HUES48 (cell line): ENCODE results near the gene PCBP1.
A peak's percentile ranks its signal among the peaks of the same experiment; 100 is the strongest.

Experiments
- H3K27ac ChIP-seq: one replicate; pipeline ENCODE4 v1.7.0; 2013; ENCODE audit warnings: low read depth, low read length, inconsistent platforms
- H3K27me3 ChIP-seq: 2 replicates; pipeline ENCODE4 v1.6.1; 2013; ENCODE audit warnings: mild to moderate bottlenecking, low read length; ENCODE audit not compliant: control insufficient read depth, insufficient read depth
- H3K36me3 ChIP-seq: 2 replicates; pipeline ENCODE4 v1.6.1; 2013; ENCODE audit warnings: low read length; ENCODE audit not compliant: control insufficient read depth, insufficient read depth
- H3K4me1 ChIP-seq: 2 replicates; pipeline ENCODE4 v1.6.1; 2013; ENCODE audit warnings: mild to moderate bottlenecking, low read length; ENCODE audit not compliant: control insufficient read depth, insufficient read depth
- H3K4me3 ChIP-seq: 2 replicates; pipeline ENCODE4 v1.5.1; 2013; ENCODE audit warnings: mild to moderate bottlenecking, low read depth, low read length
- H3K9ac ChIP-seq: 2 replicates; pipeline ENCODE4 v1.6.1; 2013; ENCODE audit warnings: mild to moderate bottlenecking, low read depth, low read length, moderate library complexity
- H3K9me3 ChIP-seq: 2 replicates; pipeline ENCODE4 v1.6.1; 2013; ENCODE audit warnings: low read length; ENCODE audit not compliant: control insufficient read depth, insufficient read depth

Gene PCBP1

DNA sequence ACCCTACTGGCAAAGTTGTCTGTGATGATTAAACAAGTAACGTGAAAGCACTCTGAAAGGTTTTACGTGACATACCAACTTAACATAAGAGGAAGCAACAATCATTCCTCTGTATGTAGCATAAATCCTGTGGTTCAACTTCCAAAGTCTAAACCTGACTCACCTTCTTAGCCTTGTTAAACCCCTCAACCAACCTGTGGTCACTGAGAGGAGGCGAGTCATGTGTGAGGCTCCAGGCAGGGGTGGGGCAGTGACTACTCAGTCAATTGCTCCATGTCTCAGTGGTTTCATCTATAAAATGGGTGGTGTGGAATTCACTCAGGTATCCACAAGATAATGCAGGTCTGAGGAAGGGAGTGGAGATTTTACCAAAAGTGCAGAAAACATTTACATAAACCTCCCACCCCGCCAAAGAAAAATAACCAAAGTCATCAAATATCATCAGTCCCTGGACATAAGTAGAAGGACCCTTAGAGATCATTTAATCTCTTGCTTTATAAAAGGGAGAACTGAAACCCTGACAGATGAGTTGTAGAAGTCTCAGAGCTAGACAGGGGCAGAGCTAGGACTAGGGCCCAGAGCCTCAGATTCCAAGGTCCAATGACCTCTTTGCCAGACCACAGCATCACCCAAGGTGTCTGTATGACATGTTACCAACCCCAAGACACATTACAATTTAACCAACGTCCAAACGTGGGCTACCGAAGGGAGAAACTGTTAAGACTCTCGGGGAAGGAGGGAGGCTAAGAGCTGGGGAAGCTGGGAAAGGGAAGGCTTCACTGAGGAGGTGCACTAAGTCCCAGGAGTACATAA lies 3.7 kb upstream of the PCBP1 start:
- peaks cover 61% of the 10 kb centered on the region for H3K36me3 ChIP-seq
- peak overlapping the region; percentile 30 for H3K27ac ChIP-seq
- no peak overlapping the region for H3K9ac ChIP-seq
- no peaks in the 10 kb centered on the region for H3K27me3 ChIP-seq
- H3K4me1 ChIP-seq = peaks cover 26% of the 10 kb centered on the region
- no peaks in the 10 kb centered on the region for H3K9me3 ChIP-seq
- H3K4me3 ChIP-seq = no peak overlapping the region

DNA sequence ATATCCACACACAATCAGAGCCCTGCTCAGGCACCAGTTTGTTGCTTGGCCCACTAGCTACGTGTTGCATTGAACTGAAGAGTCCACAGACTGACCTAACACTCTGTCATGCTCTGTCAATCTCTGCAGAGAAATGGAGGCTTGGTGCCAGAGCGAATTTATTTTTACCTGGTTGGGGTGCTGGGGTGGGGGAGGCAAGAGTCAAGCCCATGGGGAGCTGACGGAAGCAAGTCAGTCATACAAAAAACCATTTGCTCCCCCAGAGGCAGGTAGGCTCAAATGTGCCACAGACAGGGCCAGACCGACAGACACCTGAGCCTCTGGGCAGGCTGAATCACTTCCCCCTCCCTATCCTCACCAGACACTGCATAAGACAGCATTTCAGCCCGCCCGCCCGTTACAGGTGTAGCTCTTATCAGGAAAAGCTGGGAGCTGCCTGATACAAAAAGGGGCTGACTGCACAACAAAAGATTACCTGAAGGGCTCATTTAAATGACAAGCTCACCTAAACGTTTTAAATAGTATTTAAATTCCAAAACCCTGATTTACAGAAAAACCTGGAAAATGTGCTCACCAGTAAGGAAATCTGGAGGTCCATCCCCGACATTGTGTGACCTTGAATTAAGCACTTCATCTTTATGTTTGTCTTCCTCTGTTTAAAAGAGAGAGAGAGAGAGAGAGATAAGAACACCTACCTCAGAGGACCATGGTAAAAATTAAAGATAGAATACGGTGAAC lies 2.1 kb upstream of the PCBP1 start:
- Histone ChIP-seq H3K4me1 (peaks cover 31% of the 10 kb centered on the region), H3K36me3 (peaks cover 51% of the 10 kb centered on the region), H3K4me3 (peak overlapping the region; percentile 98), H3K9me3 (no peaks in the 10 kb centered on the region), H3K9ac (peak overlapping the region; percentile 100), H3K27ac (peak overlapping the region; percentile 100), H3K27me3 (no peaks in the 10 kb centered on the region)

DNA sequence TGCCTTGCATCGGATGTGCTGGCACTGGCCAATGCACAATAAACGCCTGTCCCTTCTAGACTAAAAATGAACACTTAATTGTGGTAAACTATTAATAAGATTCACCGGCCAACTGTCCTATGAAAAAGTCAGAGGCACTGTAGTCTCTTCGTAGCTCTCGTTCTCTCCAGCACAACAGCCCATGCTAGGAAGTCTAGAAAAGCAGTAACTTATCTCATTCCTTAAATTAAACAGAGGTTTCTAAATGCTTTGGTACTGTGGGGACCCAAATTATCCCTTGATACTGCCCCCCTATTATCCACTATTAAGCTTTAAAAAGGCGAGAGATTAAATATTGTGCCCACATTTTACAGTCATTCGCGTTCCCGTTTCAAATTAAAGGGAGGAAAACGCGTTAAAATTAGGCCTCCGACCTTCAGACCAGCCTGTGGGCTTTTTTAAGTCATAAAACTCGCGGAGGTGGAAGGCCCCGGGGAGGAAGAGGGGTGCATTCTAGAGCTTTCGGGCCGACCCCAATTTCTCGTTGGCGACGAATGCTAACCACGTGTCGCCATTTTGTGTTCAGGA lies 1.5 kb upstream of the PCBP1 start:
- H3K9ac ChIP-seq = peak overlapping the region; percentile 100
- H3K36me3 ChIP-seq = peaks cover 47% of the 10 kb centered on the region
- no peaks in the 10 kb centered on the region for H3K9me3 ChIP-seq
- H3K4me3 ChIP-seq = peak overlapping the region; percentile 98
- no peaks in the 10 kb centered on the region for H3K27me3 ChIP-seq
- peak overlapping the region; percentile 100 for H3K27ac ChIP-seq
- H3K4me1 ChIP-seq = peaks cover 34% of the 10 kb centered on the region

DNA sequence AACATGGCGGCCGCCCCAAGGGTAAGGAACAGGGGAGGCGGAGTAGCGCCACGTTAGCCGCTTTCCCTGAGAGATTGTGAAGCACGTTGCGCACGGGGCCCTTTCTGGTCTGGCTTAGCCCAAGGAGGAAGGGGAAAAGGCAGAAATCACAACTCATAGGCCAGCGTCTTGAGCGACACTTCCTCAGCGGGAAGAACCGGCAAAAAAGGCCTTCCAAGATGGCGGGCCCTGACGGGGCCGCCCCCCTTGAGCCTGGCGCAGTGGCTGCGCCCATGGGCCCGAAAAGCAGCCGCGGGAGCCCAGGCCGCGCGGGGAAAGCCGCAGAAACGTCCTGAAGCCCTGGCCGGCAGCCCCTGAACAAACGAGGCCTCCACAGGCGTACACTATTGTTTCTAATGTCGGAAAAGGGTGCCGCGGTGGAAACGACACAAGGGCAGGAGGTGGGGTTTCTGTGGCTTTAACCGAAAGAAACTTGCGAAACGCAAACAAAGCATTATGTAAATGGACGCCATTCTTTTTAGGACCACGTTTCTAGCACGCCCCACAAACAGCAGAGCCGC lies 919 bp upstream of the PCBP1 start:
- Histone ChIP-seq H3K9ac (peak overlapping the region; percentile 100), H3K36me3 (peaks cover 42% of the 10 kb centered on the region), H3K4me3 (peak overlapping the region; percentile 98), H3K9me3 (no peaks in the 10 kb centered on the region), H3K27me3 (no peaks in the 10 kb centered on the region), H3K4me1 (peaks cover 34% of the 10 kb centered on the region), H3K27ac (peak overlapping the region; percentile 100)

DNA sequence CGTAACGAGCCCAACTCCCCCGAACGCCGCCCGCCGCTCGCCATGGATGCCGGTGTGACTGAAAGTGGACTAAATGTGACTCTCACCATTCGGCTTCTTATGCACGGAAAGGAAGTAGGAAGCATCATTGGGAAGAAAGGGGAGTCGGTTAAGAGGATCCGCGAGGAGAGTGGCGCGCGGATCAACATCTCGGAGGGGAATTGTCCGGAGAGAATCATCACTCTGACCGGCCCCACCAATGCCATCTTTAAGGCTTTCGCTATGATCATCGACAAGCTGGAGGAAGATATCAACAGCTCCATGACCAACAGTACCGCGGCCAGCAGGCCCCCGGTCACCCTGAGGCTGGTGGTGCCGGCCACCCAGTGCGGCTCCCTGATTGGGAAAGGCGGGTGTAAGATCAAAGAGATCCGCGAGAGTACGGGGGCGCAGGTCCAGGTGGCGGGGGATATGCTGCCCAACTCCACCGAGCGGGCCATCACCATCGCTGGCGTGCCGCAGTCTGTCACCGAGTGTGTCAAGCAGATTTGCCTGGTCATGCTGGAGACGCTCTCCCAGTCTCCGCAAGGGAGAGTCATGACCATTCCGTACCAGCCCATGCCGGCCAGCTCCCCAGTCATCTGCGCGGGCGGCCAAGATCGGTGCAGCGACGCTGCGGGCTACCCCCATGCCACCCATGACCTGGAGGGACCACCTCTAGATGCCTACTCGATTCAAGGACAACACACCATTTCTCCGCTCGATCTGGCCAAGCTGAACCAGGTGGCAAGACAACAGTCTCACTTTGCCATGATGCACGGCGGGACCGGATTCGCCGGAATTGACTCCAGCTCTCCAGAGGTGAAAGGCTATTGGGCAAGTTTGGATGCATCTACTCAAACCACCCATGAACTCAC lies 673 bp downstream of the PCBP1 start:
- Histone ChIP-seq H3K9me3 (no peaks in the 10 kb centered on the region), H3K36me3 (peaks cover 27% of the 10 kb centered on the region), H3K27me3 (no peaks in the 10 kb centered on the region), H3K27ac (peak overlapping the region; percentile 100), H3K4me3 (peak overlapping the region; percentile 98), H3K4me1 (peaks cover 34% of the 10 kb centered on the region), H3K9ac (peak overlapping the region; percentile 98)

DNA sequence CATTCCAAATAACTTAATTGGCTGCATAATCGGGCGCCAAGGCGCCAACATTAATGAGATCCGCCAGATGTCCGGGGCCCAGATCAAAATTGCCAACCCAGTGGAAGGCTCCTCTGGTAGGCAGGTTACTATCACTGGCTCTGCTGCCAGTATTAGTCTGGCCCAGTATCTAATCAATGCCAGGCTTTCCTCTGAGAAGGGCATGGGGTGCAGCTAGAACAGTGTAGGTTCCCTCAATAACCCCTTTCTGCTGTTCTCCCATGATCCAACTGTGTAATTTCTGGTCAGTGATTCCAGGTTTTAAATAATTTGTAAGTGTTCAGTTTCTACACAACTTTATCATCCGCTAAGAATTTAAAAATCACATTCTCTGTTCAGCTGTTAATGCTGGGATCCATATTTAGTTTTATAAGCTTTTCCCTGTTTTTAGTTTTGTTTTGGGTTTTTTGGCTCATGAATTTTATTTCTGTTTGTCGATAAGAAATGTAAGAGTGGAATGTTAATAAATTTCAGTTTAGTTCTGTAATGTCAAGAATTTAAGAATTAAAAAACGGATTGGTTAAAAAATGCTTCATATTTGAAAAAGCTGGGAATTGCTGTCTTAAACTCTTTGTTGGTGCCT lies 1.4 kb downstream of the PCBP1 start:
- H3K9me3 ChIP-seq = no peaks in the 10 kb centered on the region
- peak overlapping the region; percentile 98 for H3K4me3 ChIP-seq
- H3K27ac ChIP-seq = peak overlapping the region; percentile 100
- H3K36me3 ChIP-seq = peaks cover 20% of the 10 kb centered on the region
- no peaks in the 10 kb centered on the region for H3K27me3 ChIP-seq
- peaks cover 29% of the 10 kb centered on the region for H3K4me1 ChIP-seq
- H3K9ac ChIP-seq = peak overlapping the region; percentile 98

DNA sequence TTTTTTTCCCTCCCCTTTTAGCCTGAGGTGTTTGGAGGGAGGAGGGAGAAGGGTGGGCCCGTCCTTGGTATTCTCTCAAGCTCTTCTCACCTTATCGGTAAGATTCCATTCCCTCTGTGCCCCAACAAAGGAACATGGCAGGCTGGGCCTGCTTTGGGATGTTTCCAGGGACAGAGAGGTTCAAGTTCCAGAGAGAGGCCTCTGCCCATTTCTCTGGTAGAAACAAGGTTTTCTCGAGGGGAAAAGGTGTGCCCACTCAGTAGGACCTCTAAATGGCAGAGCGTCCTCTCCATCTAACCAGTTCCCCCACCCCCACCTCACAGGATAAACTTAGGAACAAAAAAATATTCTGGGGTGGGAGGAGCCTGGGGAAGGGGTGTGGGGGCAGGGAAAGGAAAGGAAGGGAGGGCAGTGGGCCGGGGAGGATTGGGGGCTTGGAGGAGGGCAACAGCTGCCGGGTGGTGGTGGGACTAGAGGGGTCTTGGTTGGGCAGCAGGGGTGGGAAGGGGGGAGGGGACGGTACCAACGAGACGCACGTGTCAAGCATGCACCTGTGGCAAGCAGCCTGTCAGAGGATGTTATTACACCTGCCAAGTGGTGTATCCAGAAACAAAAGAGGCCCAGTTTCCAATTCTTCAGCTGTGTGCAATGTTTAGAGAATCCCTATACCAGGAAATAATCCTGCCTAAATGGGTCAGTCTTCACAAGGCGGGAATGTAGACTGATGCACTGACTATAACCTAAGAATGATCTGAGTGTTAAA lies 2.1 kb downstream of the PCBP1 start:
- H3K4me3 ChIP-seq = peak overlapping the region; percentile 98
- H3K9me3 ChIP-seq = no peaks in the 10 kb centered on the region
- H3K27ac ChIP-seq = peak overlapping the region; percentile 100
- no peaks in the 10 kb centered on the region for H3K27me3 ChIP-seq
- peak overlapping the region; percentile 98 for H3K9ac ChIP-seq
- peaks cover 13% of the 10 kb centered on the region for H3K36me3 ChIP-seq
- peaks cover 22% of the 10 kb centered on the region for H3K4me1 ChIP-seq

DNA sequence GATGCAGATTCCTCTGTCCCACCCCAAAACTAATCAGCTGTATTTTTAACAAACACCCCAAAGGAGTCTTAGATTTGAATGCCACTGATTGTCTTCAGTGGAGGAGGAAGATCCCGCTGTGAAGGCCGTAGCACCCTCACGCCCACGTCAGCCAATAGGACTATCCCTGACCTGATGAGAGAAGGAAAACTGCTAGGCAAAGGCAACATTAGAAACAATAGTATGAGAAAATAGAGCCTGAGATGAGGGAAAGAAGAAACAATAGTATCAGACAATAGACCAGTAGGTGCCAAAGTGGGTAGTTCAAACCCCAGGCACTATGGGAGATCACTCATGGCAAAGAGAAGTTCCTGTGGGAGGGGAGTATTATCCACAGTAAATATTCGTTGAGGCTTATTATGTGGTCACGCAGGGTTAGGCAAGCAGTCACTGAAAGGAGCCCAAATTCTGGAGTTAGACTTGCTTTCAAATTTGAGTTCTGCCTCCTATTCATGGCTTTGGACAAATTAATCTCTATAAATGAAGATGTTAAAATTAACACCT lies 2.8 kb downstream of the PCBP1 start:
- no peaks in the 10 kb centered on the region for H3K27me3 ChIP-seq
- H3K4me1 ChIP-seq = peaks cover 16% of the 10 kb centered on the region
- peak overlapping the region; percentile 47 for H3K9ac ChIP-seq
- no peaks in the 10 kb centered on the region for H3K9me3 ChIP-seq
- peaks cover 13% of the 10 kb centered on the region for H3K36me3 ChIP-seq
- peak overlapping the region; percentile 98 for H3K4me3 ChIP-seq
- peak overlapping the region; percentile 100 for H3K27ac ChIP-seq

DNA sequence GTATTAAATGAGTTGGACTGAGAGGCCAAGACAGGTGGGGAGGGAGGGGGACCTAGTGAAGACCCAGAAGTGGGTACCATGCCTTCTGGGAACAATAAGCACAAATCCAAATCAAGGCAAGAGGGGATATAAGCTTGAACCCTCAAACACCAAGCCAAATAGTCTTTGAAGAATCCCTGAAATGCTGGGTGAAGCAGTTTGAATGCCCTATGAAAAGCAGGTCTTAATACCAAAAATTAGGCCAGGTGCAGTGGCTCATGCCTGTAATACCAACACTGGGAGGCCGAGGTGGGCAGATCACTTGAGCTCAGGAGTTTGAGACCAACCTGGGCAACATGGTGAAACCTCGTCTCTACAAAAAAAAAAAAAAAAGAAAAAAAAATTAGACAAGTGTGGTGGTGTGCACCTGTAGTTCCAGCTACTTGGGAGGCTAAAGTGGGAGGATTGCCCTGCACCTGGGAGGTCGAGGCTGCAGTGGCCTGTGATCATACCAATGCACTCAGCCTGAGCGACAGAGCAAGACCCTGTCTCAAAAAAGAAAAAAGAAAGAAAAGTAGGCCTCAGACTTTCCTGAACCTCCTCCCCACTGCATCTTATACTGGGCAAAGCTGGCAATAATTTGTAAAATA lies 3.5 kb downstream of the PCBP1 start:
- H3K4me1 ChIP-seq = peaks cover 10% of the 10 kb centered on the region
- H3K27ac ChIP-seq = peak overlapping the region; percentile 100
- H3K9me3 ChIP-seq = no peaks in the 10 kb centered on the region
- H3K27me3 ChIP-seq = no peaks in the 10 kb centered on the region
- H3K9ac ChIP-seq = no peak overlapping the region
- no peak overlapping the region for H3K4me3 ChIP-seq
- peaks cover 13% of the 10 kb centered on the region for H3K36me3 ChIP-seq
